T-helper 2 cell treated with Interferon-gamma antibody and Interleukin-4, amounts not matched to agents 5 μg/mL and 100 μg/mL, for 36 hours (primary cell): Measurements from ENCODE around the gene PAX2.
A peak's percentile ranks its signal among the peaks of the same experiment; 100 is the strongest.

Source experiments
- DNase-seq: peaks from one replicate; pipeline ENCODE4 v3.0.0; 2021; ENCODE audit warnings: low spot score
- H3K27ac Mint-ChIP-seq: one replicate; pipeline ENCODE4 v1.8.0; 2021; ENCODE audit warnings: mild to moderate bottlenecking, mixed read lengths
- H3K27me3 Mint-ChIP-seq: one replicate; pipeline ENCODE4 v1.8.0; 2021; ENCODE audit warnings: low read depth, mixed read lengths
- H3K36me3 Mint-ChIP-seq: one replicate; pipeline ENCODE4 v1.8.0; 2021; ENCODE audit warnings: low read depth, mixed read lengths
- H3K4me1 Mint-ChIP-seq: one replicate; pipeline ENCODE4 v1.8.0; 2021; ENCODE audit warnings: low read depth, mixed read lengths
- H3K4me3 Mint-ChIP-seq: one replicate; pipeline ENCODE4 v1.8.0; 2022; ENCODE audit warnings: mild to moderate bottlenecking, moderate library complexity, mixed read lengths
- H3K9me3 Mint-ChIP-seq: one replicate; pipeline ENCODE4 v1.8.0; 2021; ENCODE audit warnings: mixed read lengths

The PAX2 gene

GRCh38 chr10:100847440-100847839, 102.1 kb downstream of the PAX2 start:
- Mint-ChIP-seq H3K27me3 (peaks cover 36% of the 10 kb centered on the region), H3K4me3 (no peak overlapping the region)
- DNase-seq = peak; percentile 84

GRCh38 chr10:100848770-100849169, 103.4 kb downstream of the PAX2 start:
- Mint-ChIP-seq H3K27ac (no peak overlapping the region), H3K4me3 (no peak overlapping the region), H3K36me3 (no peaks in the 10 kb centered on the region), H3K9me3 (no peaks in the 10 kb centered on the region), H3K4me1 (peaks cover 4% of the 10 kb centered on the region), H3K27me3 (peaks cover 33% of the 10 kb centered on the region)
- DNase-seq = no peak

More at GRCh38 chr10:100847440-100847839, 102.1 kb downstream of the PAX2 start:
- Mint-ChIP-seq H3K27ac (no peak overlapping the region), H3K36me3 (no peaks in the 10 kb centered on the region), H3K4me1 (peaks cover 4% of the 10 kb centered on the region), H3K9me3 (no peaks in the 10 kb centered on the region)

GRCh38 chr10:100858261-100858660, 112.9 kb downstream of the PAX2 start:
- no peak for DNase-seq
- no peak overlapping the region for H3K27ac Mint-ChIP-seq
- no peaks in the 10 kb centered on the region for H3K36me3 Mint-ChIP-seq
- H3K27me3 Mint-ChIP-seq = peaks cover 31% of the 10 kb centered on the region
- no peak overlapping the region for H3K4me3 Mint-ChIP-seq
- H3K9me3 Mint-ChIP-seq = no peaks in the 10 kb centered on the region
- no peaks in the 10 kb centered on the region for H3K4me1 Mint-ChIP-seq

GRCh38 chr10:100858747-100859483, 113.5 kb downstream of the PAX2 start:
- H3K9me3 Mint-ChIP-seq = no peaks in the 10 kb centered on the region
- H3K4me3 Mint-ChIP-seq = no peak overlapping the region
- no peak overlapping the region for H3K27ac Mint-ChIP-seq
- no peak for DNase-seq
- peaks cover 31% of the 10 kb centered on the region for H3K27me3 Mint-ChIP-seq
- H3K36me3 Mint-ChIP-seq = no peaks in the 10 kb centered on the region
- no peaks in the 10 kb centered on the region for H3K4me1 Mint-ChIP-seq

GRCh38 chr10:100859484-100859763, 114.0 kb downstream of the PAX2 start:
- Mint-ChIP-seq H3K27me3 (peaks cover 31% of the 10 kb centered on the region), H3K9me3 (no peaks in the 10 kb centered on the region)

GRCh38 chr10:100863433-100863832, 118.1 kb downstream of the PAX2 start:
- Mint-ChIP-seq H3K27me3 (peaks cover 41% of the 10 kb centered on the region), H3K4me1 (peaks cover 2% of the 10 kb centered on the region), H3K27ac (no peak overlapping the region), H3K4me3 (no peak overlapping the region), H3K36me3 (no peaks in the 10 kb centered on the region), H3K9me3 (no peaks in the 10 kb centered on the region)
- DNase-seq = no peak

More at GRCh38 chr10:100859484-100859763, 114.0 kb downstream of the PAX2 start:
- Mint-ChIP-seq H3K36me3 (no peaks in the 10 kb centered on the region), H3K27ac (no peak overlapping the region), H3K4me1 (no peaks in the 10 kb centered on the region), H3K4me3 (no peak overlapping the region)
- no peak for DNase-seq

GRCh38 chr10:100864036-100864885, 118.9 kb downstream of the PAX2 start:
- H3K9me3 Mint-ChIP-seq = no peaks in the 10 kb centered on the region
- H3K27me3 Mint-ChIP-seq = peaks cover 36% of the 10 kb centered on the region
- no peak overlapping the region for H3K27ac Mint-ChIP-seq
- no peaks in the 10 kb centered on the region for H3K36me3 Mint-ChIP-seq
- no peak for DNase-seq
- H3K4me1 Mint-ChIP-seq = peaks cover 2% of the 10 kb centered on the region
- H3K4me3 Mint-ChIP-seq = no peak overlapping the region

GRCh38 chr10:100864978-100865377, 119.6 kb downstream of the PAX2 start:
- Mint-ChIP-seq H3K27me3 (peaks cover 33% of the 10 kb centered on the region), H3K36me3 (no peaks in the 10 kb centered on the region), H3K9me3 (no peaks in the 10 kb centered on the region), H3K4me3 (no peak overlapping the region), H3K27ac (no peak overlapping the region), H3K4me1 (peaks cover 2% of the 10 kb centered on the region)
- DNase-seq = no peak

- Mint-ChIP-seq H3K4me1 (peaks cover 2% of the 10 kb centered on the region), H3K9me3 (no peaks in the 10 kb centered on the region), H3K36me3 (no peaks in the 10 kb centered on the region), H3K4me3 (no peak overlapping the region), H3K27me3 (peaks cover 30% of the 10 kb centered on the region), H3K27ac (no peak overlapping the region)
- DNase-seq = no peak
Observed at GRCh38 chr10:100866010-100866409, 120.6 kb downstream of the PAX2 start.

- H3K27me3 Mint-ChIP-seq = peaks cover 29% of the 10 kb centered on the region
- H3K4me1 Mint-ChIP-seq = peaks cover 2% of the 10 kb centered on the region
- no peaks in the 10 kb centered on the region for H3K9me3 Mint-ChIP-seq
- no peak overlapping the region for H3K27ac Mint-ChIP-seq
- H3K36me3 Mint-ChIP-seq = no peaks in the 10 kb centered on the region
- no peak for DNase-seq
- no peak overlapping the region for H3K4me3 Mint-ChIP-seq
Observed at GRCh38 chr10:100866575-100867098, 121.3 kb downstream of the PAX2 start.

- H3K27me3 Mint-ChIP-seq = peaks cover 23% of the 10 kb centered on the region
- H3K9me3 Mint-ChIP-seq = no peaks in the 10 kb centered on the region
- DNase-seq = no peak
- peaks cover 2% of the 10 kb centered on the region for H3K4me1 Mint-ChIP-seq
- no peak overlapping the region for H3K4me3 Mint-ChIP-seq
- H3K27ac Mint-ChIP-seq = no peak overlapping the region
- H3K36me3 Mint-ChIP-seq = no peaks in the 10 kb centered on the region
Observed at GRCh38 chr10:100867261-100867963, 122.0 kb downstream of the PAX2 start.

- Mint-ChIP-seq H3K4me3 (no peak overlapping the region), H3K27me3 (peaks cover 23% of the 10 kb centered on the region), H3K4me1 (peaks cover 2% of the 10 kb centered on the region), H3K36me3 (no peaks in the 10 kb centered on the region), H3K9me3 (no peaks in the 10 kb centered on the region), H3K27ac (no peak overlapping the region)
- DNase-seq = no peak
Observed at GRCh38 chr10:100868382-100868781, 123.0 kb downstream of the PAX2 start.

- Mint-ChIP-seq H3K36me3 (no peaks in the 10 kb centered on the region), H3K9me3 (no peaks in the 10 kb centered on the region), H3K27me3 (peaks cover 23% of the 10 kb centered on the region), H3K4me1 (peaks cover 2% of the 10 kb centered on the region), H3K4me3 (no peak overlapping the region), H3K27ac (no peak overlapping the region)
- no peak for DNase-seq
Observed at GRCh38 chr10:100869399-100869798, 124.0 kb downstream of the PAX2 start.
